ENCODE results near the gene PLD3.
"Not testable (repeated sequence)": the region's sequence is repeated elsewhere in the genome, so short reads cannot be mapped to it uniquely, and the experiment has no call there.

The PLD3 gene

GRCh38 chr19:40392123-40392522 is 43.6 kb downstream of the PLD3 start:
- no peak for DNase-seq

- DNase-seq, result no peak
Observed at GRCh38 chr19:40392894-40393517, 44.5 kb downstream of the PLD3 start.

GRCh38 chr19:40393894-40394815 is 45.7 kb downstream of the PLD3 start:
- DNase-seq, result no peak

- DNase-seq, result no peak
Observed at GRCh38 chr19:40394816-40395210, 46.3 kb downstream of the PLD3 start.

GRCh38 chr19:40395956-40396355 is 47.5 kb downstream of the PLD3 start:
- no peak for DNase-seq

GRCh38 chr19:40396886-40397567 is 48.5 kb downstream of the PLD3 start:
- DNase-seq, result no peak

- no peak for DNase-seq
Observed at GRCh38 chr19:40397568-40397906, 49.0 kb downstream of the PLD3 start.

- no peak for DNase-seq
Observed at GRCh38 chr19:40398417-40399131, 50.1 kb downstream of the PLD3 start.

- DNase-seq, result no peak
Observed at GRCh38 chr19:40400559-40400958, 52.1 kb downstream of the PLD3 start.

- peak; percentile 56 for DNase-seq
Observed at GRCh38 chr19:40403262-40403984, 54.9 kb downstream of the PLD3 start.

- DNase-seq, result no peak
Observed at GRCh38 chr19:40407714-40408597, 59.5 kb downstream of the PLD3 start.

- DNase-seq, result not testable (repeated sequence)
Observed at GRCh38 chr19:40408598-40408925, 60.1 kb downstream of the PLD3 start.

GRCh38 chr19:40410030-40410389 is 61.5 kb downstream of the PLD3 start:
- no peak for DNase-seq

- DNase-seq, result no peak
Observed at GRCh38 chr19:40411125-40411842, 62.8 kb downstream of the PLD3 start.

GRCh38 chr19:40411958-40412499 is 63.5 kb downstream of the PLD3 start:
- DNase-seq, result no peak

- no peak for DNase-seq
Observed at GRCh38 chr19:40412866-40413265, 64.4 kb downstream of the PLD3 start.

- no peak for DNase-seq
Observed at GRCh38 chr19:40413291-40413845, 64.9 kb downstream of the PLD3 start, which contains the start of gene PRX. Gene PRX, minus strand, starts transcription at chr19:40413378. Its CDS starts 5,446 bp downstream, at chr19:40407932.

- DNase-seq, result no peak
Observed at GRCh38 chr19:40414542-40415535, 66.3 kb downstream of the PLD3 start.

GRCh38 chr19:40415768-40416167 is 67.3 kb downstream of the PLD3 start:
- DNase-seq, result no peak
